ENCODE measurements around the gene TTC33. TPM values are rescaled to one million over a fixed set of nuclear protein-coding genes. Genes with fewer than 3 reads are reported as not detected.

Gene TTC33
- total and polyA plus RNA-seq, 2 of the 4 experiments (the other 2 are of a cell fraction) = 3.1 to 8.1 TPM

DNA sequence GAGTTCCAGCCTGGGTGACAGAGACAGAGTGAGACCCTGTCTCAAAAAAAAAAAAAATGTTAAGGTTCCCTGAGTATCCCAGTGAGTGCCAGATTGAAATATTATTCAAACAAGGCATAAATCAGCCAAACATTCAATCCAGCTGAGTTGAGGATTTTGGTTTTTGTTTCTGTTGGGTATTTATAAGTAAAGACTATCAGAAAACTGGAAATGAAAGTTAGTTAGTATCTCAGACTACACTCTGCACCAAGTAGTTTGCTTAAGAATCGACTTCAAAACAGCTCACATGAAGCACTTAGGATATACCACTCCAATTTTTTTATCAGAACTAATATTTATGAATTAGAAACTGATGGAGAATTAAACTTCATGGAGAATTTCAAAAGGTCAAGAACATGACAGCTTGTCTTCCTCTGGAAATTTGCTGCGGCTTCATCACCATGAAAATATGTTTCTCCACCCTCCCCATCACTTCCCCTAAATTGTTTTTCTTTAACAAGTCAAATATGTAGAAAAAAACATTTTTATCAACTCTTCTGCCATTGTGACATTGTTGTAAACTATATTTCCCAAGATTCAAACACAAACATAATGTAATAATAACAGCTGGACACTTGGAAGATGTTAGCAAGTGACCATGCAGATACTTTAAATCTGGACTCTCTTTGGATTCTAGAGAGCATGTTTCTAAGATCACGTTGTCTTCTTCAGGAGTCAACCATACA lies 186.1 kb downstream of the TTC33 start (continued):
- no peak for TF ChIP-seq MAZ (IDR thresholded peaks at IDR 0.05; ENCODE audit: borderline replicate concordance, low read depth, low read length)

GRCh38 chr5:40568548-40568947 lies 187.2 kb downstream of the TTC33 start:
- no TSS peak for BruUV-seq (replicated peaks)
- Histone ChIP-seq H3K14ac (replicated peaks; ENCODE audit: low read depth, low read length) (0 out of 2 replicates have a peak overlapping the region, but pooled peaks have one; percentile 1), H2BK20ac (ENCODE audit: low read depth, low read length) (peak overlapping the region; percentile 84; the same call in 1 of the 2 replicates), H4K20me1 (ENCODE audit: insufficient read depth, low read length) (no peaks in the 10 kb centered on the region), H2AK9ac (replicated peaks; ENCODE audit: low read depth, low read length, poor library complexity) (no peak overlapping the region), H2AK5ac (ENCODE audit: low read depth, low read length) (no peak overlapping the region), H3K4me1 (ENCODE audit: control insufficient read depth, insufficient read depth, low read length) (peaks cover 8% of the 10 kb centered on the region), H4K91ac (ENCODE audit: insufficient read depth, low read depth, low read length) (0 out of 2 replicates have a peak overlapping the region, but pooled peaks have one; percentile 15), H3K18ac (ENCODE audit: low read depth, low read length) (peak overlapping the region; percentile 91), H3K9me3 (ENCODE audit: control insufficient read depth, insufficient read depth, low read length) (no peaks in the 10 kb centered on the region), H2BK120ac (ENCODE audit: low read depth, low read length) (peak overlapping the region; percentile 67; the same call in 1 of the 2 replicates), H4K8ac (ENCODE audit: low read depth in 2 of 2, low read length in 2 of 2) (peak overlapping the region; percentile 10 to 49; a peak in 1 of 4 replicates), H3K23ac (ENCODE audit: low read depth, low read length) (no peak overlapping the region), H3K9ac (ENCODE audit: low read depth, low read length) (no peak overlapping the region), H3K27ac (ENCODE audit: insufficient read depth, low read length) (no peak overlapping the region), H2AFZ (replicated peaks; ENCODE audit: low read length, poor library complexity) (no peak overlapping the region), H3K27me3 (ENCODE audit: control insufficient read depth, insufficient read depth, low read length) (no peaks in the 10 kb centered on the region), H3K9me1 (ENCODE audit: insufficient read depth, low read length) (peaks cover 6% of the 10 kb centered on the region; the same call in 1 of the 2 replicates), H3K79me1 (ENCODE audit: low read depth in 1 of 2, low read length in 2 of 2) (no peaks in the 10 kb centered on the region), H3K36me3 (ENCODE audit: control insufficient read depth, insufficient read depth, low read length) (no peaks in the 10 kb centered on the region), H3K4ac (ENCODE audit: low read depth, low read length) (no peak overlapping the region), H3K4me2 (ENCODE audit: low read depth, low read length) (no peak overlapping the region), H4K5ac (ENCODE audit: low read depth, low read length) (0 out of 2 replicates have a peak overlapping the region, but pooled peaks have one; percentile 41), H3K56ac (ENCODE audit: extremely low read depth, insufficient read depth, low read length) (no peak overlapping the region), H2BK5ac (ENCODE audit: low read depth, low read length, poor library complexity, severe bottlenecking) (peak overlapping the region; percentile 53), H2BK15ac (ENCODE audit: low read depth, low read length) (peak overlapping the region; percentile 30; the same call in 2 of the 3 replicates), H3K4me3 (ENCODE audit: insufficient read depth, low read depth, low read length) (no peak overlapping the region)
- no peak for ATAC-seq (ENCODE audit: low read depth)
- dilution Hi-C loops (cut with HindIII; ENCODE audit: low sequenced_read_pairs, unreplicated experiment) (no loop called here), intact Hi-C loops (cut with micrococcal nuclease) (no loop called here), in situ Hi-C loops (cut with MboI; ENCODE audit: low sequenced_read_pairs) (no loop called here)
- DNase-seq = no peak
- no peak for TF ChIP-seq ELK1 (IDR thresholded peaks at IDR 0.05; ENCODE audit: borderline replicate concordance, low read depth, low read length)
- TF ChIP-seq CHD1 (IDR thresholded peaks at IDR 0.05; ENCODE audit: low read depth, low read length) = no peak
- TF ChIP-seq CEBPB (IDR thresholded peaks at IDR 0.05; ENCODE audit: low read depth, low read length) = no peak
- no peak for TF ChIP-seq MAFK (IDR thresholded peaks at IDR 0.05; ENCODE audit: low read depth, low read length)
- no peak for TF ChIP-seq NFE2L2 (IDR thresholded peaks at IDR 0.05; ENCODE audit: low read depth, low read length)
- no CpG with 5 or more reads among the region's 1 CpG for WGBS, 2 experiments (ENCODE audit: extremely low coverage in 2 of 2, insufficient read length in 1 of 2)
- ChIA-PET CTCF (interaction anchor here (0.6 kb wide), 2 partner anchors 102 to 124 kb away, joined by 3 read pairs; no protein-coding TSS in a partner anchor), POLR2A (ENCODE audit: unreplicated experiment) (no interaction called here)

All from IMR-90 (cell line).